ENCODE results near the gene DMRT1.
A peak's percentile ranks its signal among the peaks of the same experiment; 100 is the strongest.

DMRT1 gene

DNA sequence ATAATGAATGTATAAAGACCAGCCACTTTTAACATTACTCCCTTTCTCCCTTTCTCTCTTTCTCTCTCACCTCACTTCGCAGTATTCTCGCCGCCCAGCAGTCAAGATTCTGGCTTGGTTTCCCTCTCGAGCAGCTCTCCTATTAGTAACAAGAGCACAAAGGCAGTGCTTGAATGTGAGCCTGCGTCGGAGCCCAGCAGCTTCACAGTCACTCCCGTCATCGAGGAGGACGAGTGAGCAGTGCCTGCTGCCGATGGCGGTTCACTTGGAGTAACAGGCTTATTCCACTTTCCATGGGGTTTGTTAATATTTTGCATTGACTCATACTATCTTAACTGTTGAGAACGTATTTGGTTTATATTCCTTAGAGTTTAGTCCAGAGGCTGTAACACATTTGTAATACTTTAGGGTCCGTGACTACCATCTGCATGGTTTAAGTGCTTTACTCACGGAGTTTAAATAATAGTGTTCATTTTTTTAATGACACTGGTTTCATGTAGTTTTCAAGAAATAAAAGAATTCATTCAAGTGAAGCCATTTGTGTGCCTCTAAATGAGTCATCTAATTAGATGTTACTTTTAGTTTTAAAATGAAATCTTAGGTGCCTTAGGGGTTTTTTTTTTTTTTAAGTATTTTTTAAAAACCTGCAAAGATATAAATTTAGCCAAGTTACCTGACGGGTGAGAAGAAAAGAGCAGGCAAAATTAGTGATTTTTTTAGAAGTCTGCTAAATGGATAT lies 126.6 kb downstream of the DMRT1 start:
- Histone ChIP-seq H3K4me2 (ENCODE audit: low read length) (no peak overlapping the region), H3K4me3 (ENCODE audit: low read depth, low read length) (no peak overlapping the region), H3K36me3 (ENCODE audit: control insufficient read depth, insufficient read depth, low read length) (no peaks in the 10 kb centered on the region), H3K79me2 (no peaks in the 10 kb centered on the region), H3K9ac (no peak overlapping the region), H3K9me3 (ENCODE audit: control insufficient read depth, low read length) (no peaks in the 10 kb centered on the region), H2AFZ (no peak overlapping the region), H3K27me3 (ENCODE audit: control insufficient read depth, insufficient read depth, low read length) (no peaks in the 10 kb centered on the region), H3K4me1 (no peaks in the 10 kb centered on the region), H3K27ac (no peak overlapping the region)
- TF ChIP-seq, protein P1, sequence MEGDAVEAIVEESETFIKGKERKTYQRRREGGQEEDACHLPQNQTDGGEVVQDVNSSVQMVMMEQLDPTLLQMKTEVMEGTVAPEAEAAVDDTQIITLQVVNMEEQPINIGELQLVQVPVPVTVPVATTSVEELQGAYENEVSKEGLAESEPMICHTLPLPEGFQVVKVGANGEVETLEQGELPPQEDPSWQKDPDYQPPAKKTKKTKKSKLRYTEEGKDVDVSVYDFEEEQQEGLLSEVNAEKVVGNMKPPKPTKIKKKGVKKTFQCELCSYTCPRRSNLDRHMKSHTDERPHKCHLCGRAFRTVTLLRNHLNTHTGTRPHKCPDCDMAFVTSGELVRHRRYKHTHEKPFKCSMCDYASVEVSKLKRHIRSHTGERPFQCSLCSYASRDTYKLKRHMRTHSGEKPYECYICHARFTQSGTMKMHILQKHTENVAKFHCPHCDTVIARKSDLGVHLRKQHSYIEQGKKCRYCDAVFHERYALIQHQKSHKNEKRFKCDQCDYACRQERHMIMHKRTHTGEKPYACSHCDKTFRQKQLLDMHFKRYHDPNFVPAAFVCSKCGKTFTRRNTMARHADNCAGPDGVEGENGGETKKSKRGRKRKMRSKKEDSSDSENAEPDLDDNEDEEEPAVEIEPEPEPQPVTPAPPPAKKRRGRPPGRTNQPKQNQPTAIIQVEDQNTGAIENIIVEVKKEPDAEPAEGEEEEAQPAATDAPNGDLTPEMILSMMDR (IDR thresholded peaks at IDR 0.05), result no peak

DNA sequence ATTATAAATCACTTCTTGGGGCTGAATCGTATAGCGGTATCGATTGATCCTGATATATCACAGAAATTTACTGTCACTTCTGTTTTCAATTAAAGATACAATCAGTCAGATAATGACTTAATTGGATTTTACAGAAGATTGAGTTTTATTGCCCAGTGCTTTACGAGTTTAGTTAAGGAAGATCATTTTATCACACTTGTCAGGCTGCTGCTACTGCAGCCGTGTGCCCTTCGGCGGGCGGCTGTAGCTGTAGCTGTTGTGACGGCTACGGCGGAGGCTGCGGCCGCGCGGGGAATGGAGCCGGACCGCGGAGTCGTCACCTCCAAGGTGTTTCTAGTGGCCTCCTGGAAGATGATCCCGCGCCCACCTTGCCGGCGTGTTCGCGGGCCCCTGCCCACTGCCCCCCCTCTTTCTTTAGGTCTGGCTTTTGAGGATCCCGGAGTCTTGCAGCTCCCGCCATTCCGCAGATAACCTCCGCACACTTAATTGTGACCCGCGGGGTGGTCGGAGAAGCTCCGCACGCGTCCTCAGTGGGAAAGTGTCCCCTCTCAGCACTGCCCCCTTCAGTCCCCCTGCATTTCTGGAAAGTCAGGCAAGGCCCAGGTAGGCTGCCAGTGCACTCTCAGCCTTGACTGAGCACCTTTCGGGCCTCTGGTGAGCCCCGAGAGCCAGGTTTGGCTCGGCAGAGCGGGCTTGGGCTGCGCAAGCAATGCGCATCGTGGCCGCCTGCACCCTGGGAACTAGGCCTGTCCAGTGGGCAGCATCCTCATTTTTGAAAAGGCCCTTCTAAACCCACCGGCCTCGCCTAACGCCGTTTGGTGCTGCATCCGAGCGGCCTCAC lies 128.0 kb downstream of the DMRT1 start:
- H2AFZ ChIP-seq, result no peak overlapping the region
- no peaks in the 10 kb centered on the region for H3K9me3 ChIP-seq (ENCODE audit: control insufficient read depth, low read length)
- no peaks in the 10 kb centered on the region for H3K36me3 ChIP-seq (ENCODE audit: control insufficient read depth, insufficient read depth, low read length)
- no peaks in the 10 kb centered on the region for H3K4me1 ChIP-seq
- H3K4me3 ChIP-seq (ENCODE audit: low read depth, low read length), result no peak overlapping the region
- TF ChIP-seq, protein P1 (IDR thresholded peaks at IDR 0.05), result no peak
- no peak overlapping the region for H3K27ac ChIP-seq
- H3K9ac ChIP-seq, result no peak overlapping the region
- no peaks in the 10 kb centered on the region for H3K79me2 ChIP-seq
- H3K27me3 ChIP-seq (ENCODE audit: control insufficient read depth, insufficient read depth, low read length), result no peaks in the 10 kb centered on the region
- no peak overlapping the region for H3K4me2 ChIP-seq (ENCODE audit: low read length)

DNA sequence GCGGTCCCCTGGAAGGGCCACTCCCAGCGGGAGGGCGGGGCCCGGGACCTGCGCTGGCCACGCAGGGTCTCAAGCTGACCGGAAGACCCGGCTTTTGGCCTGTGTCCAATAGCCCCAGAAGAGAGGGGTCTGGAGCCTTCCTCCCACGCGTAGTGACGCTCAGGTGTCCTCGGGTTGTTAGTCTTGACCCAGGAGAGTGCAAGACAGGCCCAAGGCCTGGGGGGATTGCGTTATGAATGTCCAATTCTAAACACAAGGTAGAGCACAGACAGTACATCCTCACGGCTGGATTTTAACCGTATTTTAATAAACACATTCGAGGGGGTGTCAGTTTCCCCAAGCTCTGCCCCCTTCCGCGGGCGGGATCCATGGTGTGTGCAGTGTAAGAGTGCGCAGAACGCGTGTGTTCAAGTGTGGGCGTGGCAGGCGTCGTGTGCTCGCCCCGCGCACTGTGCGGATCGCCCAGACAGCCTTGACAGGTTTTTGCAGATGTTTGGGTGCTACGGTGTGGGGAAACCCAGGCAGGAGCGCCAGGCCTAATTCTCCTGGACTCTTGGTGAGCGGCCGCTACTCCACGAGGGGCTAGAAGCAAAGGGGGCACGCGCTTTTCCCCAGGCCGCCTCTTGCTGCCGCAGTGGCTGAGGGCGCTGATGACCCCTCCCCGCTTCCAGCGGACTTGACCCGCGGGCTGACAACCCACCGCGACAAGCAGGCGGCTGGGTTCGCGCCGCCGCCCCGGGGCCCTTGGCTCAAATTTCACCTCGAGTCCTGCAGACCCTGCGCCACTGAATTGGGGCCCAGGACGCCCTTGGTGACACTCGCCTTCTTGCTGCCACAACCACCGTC lies 128.9 kb downstream of the DMRT1 start:
- TF ChIP-seq, protein P1 (IDR thresholded peaks at IDR 0.05), result no peak
- H3K27ac ChIP-seq, result no peak overlapping the region
- no peak overlapping the region for H3K4me3 ChIP-seq (ENCODE audit: low read depth, low read length)
- H2AFZ ChIP-seq, result no peak overlapping the region
- H3K36me3 ChIP-seq (ENCODE audit: control insufficient read depth, insufficient read depth, low read length), result no peaks in the 10 kb centered on the region
- no peaks in the 10 kb centered on the region for H3K4me1 ChIP-seq
- no peak overlapping the region for H3K9ac ChIP-seq
- H3K27me3 ChIP-seq (ENCODE audit: control insufficient read depth, insufficient read depth, low read length), result no peaks in the 10 kb centered on the region
- no peaks in the 10 kb centered on the region for H3K79me2 ChIP-seq
- H3K4me2 ChIP-seq (ENCODE audit: low read length), result no peak overlapping the region
- H3K9me3 ChIP-seq (ENCODE audit: control insufficient read depth, low read length), result no peaks in the 10 kb centered on the region

DNA sequence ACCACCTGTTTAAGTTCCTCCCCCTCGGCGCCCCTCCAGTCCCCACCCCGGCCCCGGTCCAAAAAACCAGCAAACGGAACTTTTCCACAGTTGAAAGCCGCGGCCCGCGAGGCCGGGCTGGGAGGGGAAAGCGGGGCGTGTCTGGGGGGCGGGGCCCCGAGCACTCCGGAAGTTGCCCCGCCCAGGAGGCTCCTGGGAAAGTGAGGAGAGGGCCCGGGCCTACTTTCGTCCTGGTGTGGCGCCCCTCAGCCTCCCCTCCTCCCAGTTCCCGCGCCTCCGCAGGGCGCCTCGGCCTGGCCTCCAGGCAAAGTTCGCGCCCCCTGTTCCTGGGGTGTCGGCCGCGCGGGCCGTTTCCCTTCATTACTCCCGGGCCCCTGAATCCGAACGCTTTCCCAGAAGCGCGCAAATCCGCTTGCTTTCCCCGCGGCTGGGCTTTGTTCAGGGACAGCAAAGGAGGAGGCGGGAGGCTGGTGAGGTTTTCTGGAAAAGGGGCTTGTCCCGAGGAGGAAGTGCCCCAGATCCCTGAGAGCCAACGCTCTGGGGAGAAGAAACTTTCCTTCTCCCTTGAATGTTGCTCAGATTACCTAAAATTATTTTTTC lies 130.5 kb downstream of the DMRT1 start:
- no peaks in the 10 kb centered on the region for H3K36me3 ChIP-seq (ENCODE audit: control insufficient read depth, insufficient read depth, low read length)
- no peaks in the 10 kb centered on the region for H3K79me2 ChIP-seq
- no peaks in the 10 kb centered on the region for H3K4me1 ChIP-seq
- peak overlapping the region; percentile 18 for H3K4me2 ChIP-seq (ENCODE audit: low read length)
- peak overlapping the region; percentile 29 for H3K4me3 ChIP-seq (ENCODE audit: low read depth, low read length)
- no peaks in the 10 kb centered on the region for H3K9me3 ChIP-seq (ENCODE audit: control insufficient read depth, low read length)
- TF ChIP-seq, protein P1 (IDR thresholded peaks at IDR 0.05), result no peak
- no peak overlapping the region for H3K27ac ChIP-seq
- no peak overlapping the region for H2AFZ ChIP-seq
- H3K27me3 ChIP-seq (ENCODE audit: control insufficient read depth, insufficient read depth, low read length), result no peaks in the 10 kb centered on the region
- no peak overlapping the region for H3K9ac ChIP-seq
